Myocyte (in vitro differentiated cells): ENCODE data around the gene CAPN1. TPM values are rescaled to one million over a fixed set of nuclear protein-coding genes. Genes with fewer than 3 reads are reported as not detected.

Source experiments
- DNase-seq: peaks from one replicate; pipeline ENCODE4 v3.0.0-alpha.2; 2012; ENCODE audit warnings: low read depth
- total RNA-seq: library from RNA; depleted of rRNA; stranded (reverse); fragments of >200 nt; gene quantifications from 2 replicates; pipeline ENCODE4 v1.2.3, GENCODE V29; 2014

Gene CAPN1
- total RNA-seq, 1 donor from 2014 or later: 149 TPM

GRCh38 chr11:65258988-65259387 lies 77.3 kb downstream of the CAPN1 start:
- no peak for DNase-seq

GRCh38 chr11:65260302-65260701 lies 78.6 kb downstream of the CAPN1 start:
- DNase-seq: no peak

- no peak for DNase-seq
These were observed 79.2 kb downstream of the CAPN1 start for GRCh38 chr11:65260756-65261590.

Other genes starting within 250 kb of the CAPN1 start
- gene GPHA2, start 246.0 kb upstream of the CAPN1 start, total RNA-seq: not detected in 2 replicates
- gene MAJIN, start 209.8 kb upstream of the CAPN1 start, total RNA-seq: not detected in 2 replicates
- gene BATF2, start 185.0 kb upstream of the CAPN1 start, total RNA-seq: 0.21 and 1.2 TPM in 2 replicates
- gene ARL2, start 167.8 kb upstream of the CAPN1 start, total RNA-seq: 134 TPM in 2 replicates
- 12.5 and 21.3 TPM in 2 replicates for gene SNX15, start 154.5 kb upstream of the CAPN1 start, total RNA-seq
- gene SAC3D1, start 140.7 kb upstream of the CAPN1 start, total RNA-seq: 20.4 and 32.5 TPM in 2 replicates
- gene NAALADL1, start 123.4 kb upstream of the CAPN1 start, total RNA-seq: not detected in 2 replicates
- gene CDCA5, start 97.9 kb upstream of the CAPN1 start, total RNA-seq: 0.75 and 1.8 TPM in 2 replicates
- gene ZFPL1, start 97.7 kb upstream of the CAPN1 start, total RNA-seq: 39.8 and 48.1 TPM in 2 replicates
- gene VPS51, start 85.7 kb upstream of the CAPN1 start, total RNA-seq: 158 and 214 TPM in 2 replicates
- gene TM7SF2, start 70.1 kb upstream of the CAPN1 start, total RNA-seq: 17.3 and 30.3 TPM in 2 replicates
- gene ZNHIT2, start 64.2 kb upstream of the CAPN1 start, total RNA-seq: 13.4 and 18.3 TPM in 2 replicates
- 163 and 184 TPM in 2 replicates for gene FAU, start 59.8 kb upstream of the CAPN1 start, total RNA-seq
- gene MRPL49, start 59.6 kb upstream of the CAPN1 start, total RNA-seq: 37.6 and 44.2 TPM in 2 replicates
- gene SYVN1, start 47.4 kb upstream of the CAPN1 start, total RNA-seq: 25.1 and 29.2 TPM in 2 replicates
- not detected in 2 replicates for gene SPDYC, start 11.7 kb upstream of the CAPN1 start, total RNA-seq
- gene POLA2, start 80.0 kb downstream of the CAPN1 start, total RNA-seq: 3.2 and 4.5 TPM in 2 replicates
- 45.1 and 47.2 TPM in 2 replicates for gene CDC42EP2, start 132.9 kb downstream of the CAPN1 start, total RNA-seq
- gene DPF2, start 151.9 kb downstream of the CAPN1 start, total RNA-seq: 35.0 and 37.1 TPM in 2 replicates
- gene TIGD3, start 172.8 kb downstream of the CAPN1 start, total RNA-seq: 0.72 and 0.73 TPM in 2 replicates
- 2.9 and 4.6 TPM in 2 replicates for gene SLC25A45, start 200.7 kb downstream of the CAPN1 start, total RNA-seq
- gene FRMD8, start 204.7 kb downstream of the CAPN1 start, total RNA-seq: 36.2 and 49.1 TPM in 2 replicates
- 109 and 172 TPM in 2 replicates for gene NEAT1, start 240.9 kb downstream of the CAPN1 start, total RNA-seq